T follicular helper cell (primary cell): Measurements from ENCODE around the gene SUCO.
"Not testable (repeated sequence)": the region's sequence is repeated elsewhere in the genome, so short reads cannot be mapped to it uniquely, and the experiment has no call there.

Experiments
- DNase-seq: peaks from one replicate; pipeline ENCODE4 v3.0.0-alpha.2; 2020; ENCODE audit warnings: low read depth

The SUCO gene

GRCh38 chr1:172559572-172560210 lies 26.7 kb downstream of the SUCO start:
- no peak for DNase-seq

DNA sequence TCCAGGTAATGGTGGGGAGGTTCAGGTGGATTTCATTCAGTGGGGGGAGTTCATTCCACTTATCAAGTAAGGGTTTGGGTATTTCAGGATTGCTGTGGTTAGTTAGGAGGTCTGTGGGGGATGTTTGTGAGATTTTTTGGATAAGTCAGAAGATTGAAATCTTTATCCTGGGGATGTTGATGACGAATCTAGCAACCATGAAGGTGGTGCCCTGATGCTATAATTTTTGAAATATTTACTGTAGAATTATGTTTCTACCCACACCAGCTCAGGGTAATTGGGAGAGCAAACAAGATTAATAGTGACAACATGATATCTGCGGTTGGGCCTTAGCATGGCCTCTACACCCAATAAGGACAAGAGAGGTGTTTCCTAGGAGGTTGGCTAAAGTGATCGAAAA lies 28.3 kb downstream of the SUCO start:
- DNase-seq = no peak

DNA sequence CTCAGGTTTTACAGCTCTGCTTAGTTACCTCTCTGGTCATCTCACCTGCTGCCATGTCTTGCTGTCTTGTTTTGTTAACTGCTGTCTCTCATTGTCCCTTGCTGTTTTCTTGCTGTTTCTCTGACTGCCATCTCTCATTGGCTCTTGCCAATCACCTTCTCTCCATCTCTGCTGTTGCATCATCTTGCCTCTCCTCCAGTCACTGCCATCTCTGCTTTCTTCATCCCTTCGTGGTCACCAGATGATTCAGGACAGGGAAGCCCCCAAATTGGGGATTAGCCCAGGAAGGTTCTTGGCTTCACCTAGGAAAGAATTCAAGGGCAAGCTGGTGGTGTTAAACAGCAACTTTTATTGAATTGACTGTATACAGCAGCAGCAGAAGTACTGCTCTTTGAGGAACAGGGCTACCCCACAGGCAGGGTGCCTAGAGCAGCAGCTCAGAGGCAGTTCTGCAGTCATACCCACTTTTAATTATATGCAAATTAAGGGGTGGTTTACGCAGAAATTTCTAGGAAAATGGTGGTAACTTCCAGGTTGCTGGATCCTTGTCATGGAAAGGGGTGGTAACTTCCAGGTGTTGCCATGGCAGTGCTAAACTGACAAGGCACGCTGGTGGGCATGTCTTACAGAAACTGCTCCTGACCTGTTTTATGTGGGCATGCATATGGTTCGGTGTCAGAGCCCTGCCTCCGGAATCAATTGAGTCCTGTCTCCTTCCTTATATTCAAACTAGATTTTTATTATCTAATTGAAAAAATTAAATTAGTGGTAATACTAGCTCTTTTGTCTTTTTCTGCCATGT lies 33.4 kb downstream of the SUCO start:
- DNase-seq = no peak

GRCh38 chr1:172567720-172568119 lies 34.8 kb downstream of the SUCO start:
- DNase-seq = no peak

DNA sequence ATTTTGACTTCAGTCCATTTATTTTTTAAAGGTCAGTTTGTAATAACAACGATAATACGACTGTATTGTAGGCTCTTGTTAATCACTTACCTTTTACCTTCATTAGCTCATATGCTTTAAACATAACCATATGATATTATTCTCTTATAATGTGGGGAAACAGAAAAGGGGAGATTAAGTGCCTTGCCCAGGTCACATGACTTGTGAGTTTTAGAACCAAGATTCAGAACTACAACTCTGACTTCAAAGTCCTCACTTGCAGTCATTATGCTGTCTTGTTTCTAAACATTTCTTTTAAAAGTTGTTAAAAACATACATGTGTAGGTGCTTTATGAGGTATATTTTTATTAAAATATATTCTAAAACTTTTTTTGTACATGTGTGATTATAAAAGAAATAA lies 41.1 kb downstream of the SUCO start:
- no peak for DNase-seq

GRCh38 chr1:172578586-172578985 lies 45.6 kb downstream of the SUCO start:
- no peak for DNase-seq

- DNase-seq = no peak
Observed at GRCh38 chr1:172581273-172581672, 48.3 kb downstream of the SUCO start.

GRCh38 chr1:172581779-172582178 lies 48.8 kb downstream of the SUCO start:
- no peak for DNase-seq

DNA sequence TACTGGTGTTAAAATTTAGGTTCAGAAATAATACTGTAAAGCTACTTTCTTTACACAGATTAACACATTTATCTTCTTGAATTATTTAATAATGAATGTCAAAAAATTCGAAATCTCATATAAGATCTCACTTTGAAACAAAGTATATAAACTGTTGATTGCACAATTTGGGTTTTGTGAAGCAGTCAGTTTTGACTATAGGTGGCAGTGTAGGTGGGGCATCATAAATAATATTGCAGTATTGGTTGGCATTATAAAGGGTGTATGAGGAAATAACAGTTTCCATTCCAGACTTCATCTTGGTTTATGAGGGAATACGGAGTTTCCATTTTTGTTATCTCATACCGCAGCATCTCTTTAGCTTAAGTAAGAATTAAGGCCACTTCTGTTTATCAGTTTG lies 49.9 kb downstream of the SUCO start:
- DNase-seq = no peak

GRCh38 chr1:172585348-172585747 lies 52.4 kb downstream of the SUCO start:
- no peak for DNase-seq

DNA sequence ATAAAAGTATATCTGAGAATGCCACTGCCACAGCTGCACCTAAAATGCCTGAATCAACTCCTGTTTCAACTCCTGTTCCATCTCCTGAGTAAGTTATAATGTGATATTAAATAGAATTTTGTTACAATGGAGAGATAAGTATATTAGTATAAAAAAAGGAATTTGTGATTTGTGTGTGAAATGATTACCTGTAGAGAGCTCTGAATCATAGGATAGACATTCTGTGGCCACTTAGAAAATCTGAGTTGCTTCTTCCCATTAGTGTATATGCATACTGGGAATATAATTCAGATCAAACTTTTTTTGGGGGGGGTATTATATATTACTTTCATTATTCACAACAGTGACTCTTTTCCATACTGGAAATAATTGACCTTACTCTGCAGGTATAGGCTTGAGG lies 52.9 kb downstream of the SUCO start:
- no peak for DNase-seq

DNA sequence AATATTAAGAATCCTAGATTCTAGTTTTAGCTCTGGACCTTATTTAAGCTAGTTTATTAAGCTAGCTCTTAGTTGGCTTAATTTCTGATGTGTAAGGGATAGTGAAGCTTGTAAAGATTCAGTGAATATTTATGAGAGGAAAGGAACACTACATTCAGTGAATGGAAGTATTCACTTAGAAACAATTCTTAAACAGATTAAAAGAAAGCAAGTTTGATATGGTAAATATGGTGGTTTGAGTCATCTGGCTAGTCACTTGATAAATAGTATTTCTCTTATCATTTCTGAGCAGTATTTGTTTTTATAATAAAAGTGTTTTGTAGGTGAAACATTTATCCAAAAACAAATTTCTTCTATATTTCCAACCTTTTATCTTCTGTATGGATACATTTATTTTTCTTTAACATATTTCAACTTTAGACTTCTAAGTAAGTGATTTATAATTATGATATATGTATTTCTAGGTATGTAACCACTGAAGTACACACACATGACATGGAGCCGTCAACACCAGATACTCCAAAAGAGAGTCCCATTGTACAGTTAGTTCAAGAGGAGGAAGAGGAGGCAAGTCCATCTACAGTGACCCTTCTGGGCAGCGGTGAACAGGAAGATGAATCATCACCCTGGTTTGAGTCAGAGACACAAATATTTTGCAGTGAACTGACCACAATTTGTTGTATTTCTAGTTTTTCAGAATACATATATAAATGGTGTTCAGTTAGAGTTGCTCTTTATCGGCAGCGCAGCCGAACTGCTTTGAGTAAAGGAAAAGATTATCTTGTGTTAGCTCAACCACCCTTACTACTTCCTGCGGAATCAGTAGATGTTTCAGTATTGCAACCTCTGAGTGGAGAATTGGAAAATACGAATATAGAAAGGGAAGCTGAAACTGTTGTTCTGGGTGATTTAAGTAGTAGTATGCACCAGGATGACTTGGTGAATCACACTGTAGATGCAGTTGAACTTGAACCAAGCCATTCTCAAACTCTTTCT lies 55.6 kb downstream of the SUCO start:
- DNase-seq = no peak

- no peak for DNase-seq
Observed at GRCh38 chr1:172589553-172589952, 56.6 kb downstream of the SUCO start.

GRCh38 chr1:172591429-172591828 lies 58.5 kb downstream of the SUCO start:
- DNase-seq = not testable (repeated sequence)

- DNase-seq = not testable (repeated sequence)
Observed at GRCh38 chr1:172595066-172595465, 62.1 kb downstream of the SUCO start.

- DNase-seq = peak; percentile 6
Observed at GRCh38 chr1:172596782-172597181, 63.8 kb downstream of the SUCO start.

- DNase-seq = no peak
Observed at GRCh38 chr1:172599912-172600311, 67.0 kb downstream of the SUCO start.

DNA sequence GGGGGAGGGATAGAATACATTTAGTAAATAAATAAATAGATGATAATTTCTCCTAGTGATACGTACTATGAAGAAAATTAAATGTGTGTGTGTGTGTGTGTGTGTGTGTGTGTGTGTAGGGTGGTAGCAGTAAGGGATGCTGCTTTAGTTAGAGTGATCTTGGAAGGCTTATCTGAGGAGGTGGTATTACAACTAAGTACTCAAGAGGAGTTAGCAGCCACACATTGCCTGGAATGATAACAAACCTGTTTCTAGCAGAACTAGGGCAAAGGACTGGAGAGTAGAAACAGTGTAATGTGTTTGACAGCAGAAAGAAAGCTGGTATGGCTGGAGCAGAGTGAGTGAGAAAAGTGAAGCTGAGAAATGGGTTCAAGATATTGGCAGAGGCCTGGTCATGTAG lies 67.7 kb downstream of the SUCO start:
- no peak for DNase-seq

DNA sequence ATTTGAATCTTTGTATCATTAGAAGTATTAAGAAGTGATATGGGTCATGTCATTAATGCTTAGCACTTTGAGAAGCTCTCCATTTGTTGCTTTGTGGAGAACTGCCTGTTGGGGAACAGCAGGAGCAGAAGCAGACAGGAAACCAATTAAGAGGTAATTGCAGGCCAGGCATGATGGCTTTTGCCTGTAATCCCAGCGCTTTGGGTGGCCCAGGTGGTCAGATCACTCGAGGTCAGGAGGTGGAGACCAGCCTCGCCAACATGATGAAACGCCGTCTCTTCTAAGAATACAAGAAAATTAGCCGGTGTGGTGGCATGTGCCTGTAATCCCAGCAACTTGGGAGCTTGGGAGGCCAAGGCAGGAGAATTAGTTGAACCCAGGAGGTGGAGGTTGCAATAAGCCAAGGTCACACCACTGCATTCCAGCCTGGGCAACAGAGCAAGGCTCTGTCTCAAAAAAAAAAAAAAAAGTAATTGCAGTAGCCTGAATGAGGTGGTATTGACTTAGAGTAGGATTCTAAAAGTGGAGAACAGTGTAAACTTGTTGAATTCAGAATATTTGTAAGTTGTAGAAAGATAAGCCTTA lies 68.2 kb downstream of the SUCO start:
- no peak for DNase-seq

- no peak for DNase-seq
Observed at GRCh38 chr1:172602706-172603105, 69.8 kb downstream of the SUCO start.

DNA sequence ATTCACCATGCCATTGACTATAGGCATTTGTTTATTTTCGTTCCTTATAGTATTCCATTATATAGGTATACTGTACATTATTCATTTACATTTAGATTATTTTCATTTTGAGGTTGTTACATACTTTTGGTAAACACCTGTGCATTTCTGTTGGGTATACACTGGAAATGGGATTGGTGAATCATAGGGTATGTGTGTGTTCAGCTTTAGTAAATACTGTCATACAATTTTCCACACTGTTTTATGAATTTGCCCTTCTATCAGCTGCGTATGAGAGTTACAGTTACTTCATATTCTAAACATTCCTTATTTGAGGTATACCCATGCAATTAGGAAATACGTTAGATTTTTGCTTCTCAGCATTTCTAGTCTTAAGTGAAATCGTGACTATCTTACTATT lies 70.9 kb downstream of the SUCO start:
- no peak for DNase-seq

GRCh38 chr1:172605641-172606040 lies 72.7 kb downstream of the SUCO start:
- no peak for DNase-seq
